Fibroblast of the aortic adventitia (primary cell): ENCODE data around the gene KLHDC7A. TPM values are rescaled to one million over a fixed set of nuclear protein-coding genes. Genes with fewer than 3 reads are reported as not detected.

Experiments
- DNase-seq: peaks from one replicate; pipeline ENCODE4 v3.0.0-alpha.2; 2010; ENCODE audit warnings: low read depth
- H3K4me3 ChIP-seq: 2 replicates; pipeline ENCODE4 v1.5.1; 2011; ENCODE audit warnings: low read depth, mild to moderate bottlenecking, control low read depth, low read length, moderate library complexity
- total RNA-seq: library from RNA; depleted of rRNA; stranded (reverse); fragments of >200 nt; gene quantifications from 2 replicates; pipeline ENCODE4 v1.2.3, GENCODE V29; 2012; ENCODE audit warnings: low replicate concordance
- TF ChIP-seq, protein P1 (sequence below): IDR thresholded peaks from 2 replicates; pipeline ENCODE4 v1.5.1; 2011; ENCODE audit warnings: mild to moderate bottlenecking, low read length, control low read depth, inconsistent platforms; ENCODE audit not compliant: insufficient read depth

KLHDC7A gene
- total RNA-seq, result not detected in 2 replicates

DNA sequence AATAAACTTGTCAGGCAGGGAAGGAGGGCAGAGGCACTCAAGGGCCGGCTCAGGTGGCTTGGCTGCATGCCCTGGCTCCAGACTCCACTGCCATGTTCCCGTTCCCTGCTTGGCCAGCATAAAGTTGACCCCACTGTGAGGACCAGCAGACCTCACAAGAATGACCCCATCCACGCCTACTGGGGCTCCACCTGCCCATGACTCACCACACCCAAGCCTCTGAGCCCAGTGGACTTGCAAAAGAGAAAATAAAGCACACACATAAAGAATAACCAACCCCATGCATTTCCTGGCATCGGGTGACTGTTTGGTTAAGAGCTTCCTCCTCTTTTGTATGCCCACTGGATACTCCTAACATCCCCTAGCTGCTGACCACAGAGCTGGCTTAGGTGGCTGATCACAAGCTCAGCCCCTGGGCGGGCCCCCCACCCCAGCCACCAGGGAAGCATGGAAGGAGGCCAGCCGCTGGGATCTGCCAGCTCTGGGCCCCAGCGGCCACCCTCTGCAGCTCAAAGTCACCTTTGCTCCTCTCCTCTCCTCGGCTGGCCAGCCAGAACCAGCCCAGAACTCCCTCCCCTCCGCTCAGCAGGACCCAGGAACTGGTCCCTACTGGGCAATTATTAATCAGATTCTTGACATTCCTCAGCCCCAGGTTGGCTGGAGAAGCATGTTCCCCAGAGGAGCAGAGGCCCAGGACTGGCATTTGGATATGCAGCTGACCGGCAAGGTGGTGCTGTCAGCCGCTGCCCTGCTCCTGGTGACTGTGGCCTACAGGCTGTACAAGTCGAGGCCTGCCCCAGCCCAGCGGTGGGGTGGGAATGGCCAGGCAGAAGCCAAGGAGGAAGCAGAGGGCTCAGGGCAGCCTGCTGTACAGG is at the start of gene KLHDC7A:
TSS of gene KLHDC7A (plus strand) at position 616 of the 875 bp plus-strand sequence. CDS start at position 668, 52 bp downstream.
- DNase-seq, result no peak
- TF ChIP-seq, protein P1, sequence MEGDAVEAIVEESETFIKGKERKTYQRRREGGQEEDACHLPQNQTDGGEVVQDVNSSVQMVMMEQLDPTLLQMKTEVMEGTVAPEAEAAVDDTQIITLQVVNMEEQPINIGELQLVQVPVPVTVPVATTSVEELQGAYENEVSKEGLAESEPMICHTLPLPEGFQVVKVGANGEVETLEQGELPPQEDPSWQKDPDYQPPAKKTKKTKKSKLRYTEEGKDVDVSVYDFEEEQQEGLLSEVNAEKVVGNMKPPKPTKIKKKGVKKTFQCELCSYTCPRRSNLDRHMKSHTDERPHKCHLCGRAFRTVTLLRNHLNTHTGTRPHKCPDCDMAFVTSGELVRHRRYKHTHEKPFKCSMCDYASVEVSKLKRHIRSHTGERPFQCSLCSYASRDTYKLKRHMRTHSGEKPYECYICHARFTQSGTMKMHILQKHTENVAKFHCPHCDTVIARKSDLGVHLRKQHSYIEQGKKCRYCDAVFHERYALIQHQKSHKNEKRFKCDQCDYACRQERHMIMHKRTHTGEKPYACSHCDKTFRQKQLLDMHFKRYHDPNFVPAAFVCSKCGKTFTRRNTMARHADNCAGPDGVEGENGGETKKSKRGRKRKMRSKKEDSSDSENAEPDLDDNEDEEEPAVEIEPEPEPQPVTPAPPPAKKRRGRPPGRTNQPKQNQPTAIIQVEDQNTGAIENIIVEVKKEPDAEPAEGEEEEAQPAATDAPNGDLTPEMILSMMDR, result no peak

DNA sequence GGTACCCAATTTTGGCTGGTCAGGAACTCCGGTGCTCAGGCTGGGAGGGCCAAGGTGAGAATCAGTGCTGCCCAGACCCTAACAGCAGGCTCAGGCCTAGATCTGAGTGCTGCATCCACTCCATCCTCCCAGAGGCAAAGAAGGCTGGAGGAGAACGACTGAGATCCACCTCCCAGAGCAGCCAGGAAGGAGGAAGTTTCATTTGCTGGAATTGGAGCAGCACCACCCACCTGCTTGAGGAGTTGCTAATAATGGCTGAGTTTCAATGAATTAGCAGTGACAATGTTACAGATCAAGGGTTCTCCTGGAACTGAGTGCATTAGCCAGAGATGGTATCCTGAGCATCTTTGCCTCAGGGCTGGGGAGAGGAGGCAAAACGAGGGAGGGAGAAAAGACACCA is 46.7 kb upstream of the KLHDC7A start:
- H3K4me3 ChIP-seq, result no peak overlapping the region
- TF ChIP-seq, protein P1, result no peak
- no peak for DNase-seq

More for the DNA sequence above, at the start of gene KLHDC7A:
- H3K4me3 ChIP-seq, result no peak within 1 kb of the TSS

DNA sequence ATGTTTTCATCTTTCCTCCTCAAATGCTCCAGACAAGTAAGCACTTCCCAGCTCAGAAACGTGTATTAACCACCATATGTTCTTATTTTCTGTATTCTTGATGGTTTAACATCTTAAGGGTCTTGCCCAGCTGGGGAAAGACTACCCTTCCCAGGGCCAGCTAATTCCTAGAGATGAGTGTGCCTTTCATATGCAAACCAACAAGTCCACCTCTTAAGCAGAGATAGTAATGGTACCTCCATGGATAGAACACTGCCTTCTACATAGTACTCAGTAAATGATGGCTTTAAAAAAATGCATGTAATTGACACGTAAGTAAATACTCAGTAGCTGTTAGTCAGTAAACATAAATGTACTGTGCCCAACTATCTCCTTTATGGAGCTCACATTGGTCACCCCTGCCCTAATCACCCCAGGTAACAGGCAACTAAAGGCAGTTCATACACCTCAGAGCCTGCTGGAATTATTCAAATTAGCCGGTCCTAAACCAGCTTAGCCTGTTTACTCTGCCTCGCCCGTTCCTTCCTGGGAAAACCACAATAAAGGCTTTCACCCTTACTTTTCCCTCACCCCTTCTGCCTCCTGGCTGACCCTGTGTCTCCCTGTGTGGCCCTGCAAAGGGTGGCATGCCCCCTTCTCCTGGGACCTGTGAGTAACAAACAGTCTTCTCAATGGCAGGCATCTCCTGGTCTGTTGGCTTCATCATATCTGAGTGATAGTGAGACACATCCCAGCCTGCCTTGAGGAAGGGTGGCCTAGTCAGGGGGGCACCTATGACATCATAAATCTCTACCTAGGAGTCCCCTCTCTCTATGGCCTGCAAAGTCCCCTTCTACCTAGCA is 40.1 kb upstream of the KLHDC7A start:
- no peak for DNase-seq
- TF ChIP-seq, protein P1, result no peak
- H3K4me3 ChIP-seq, result no peak overlapping the region

DNA sequence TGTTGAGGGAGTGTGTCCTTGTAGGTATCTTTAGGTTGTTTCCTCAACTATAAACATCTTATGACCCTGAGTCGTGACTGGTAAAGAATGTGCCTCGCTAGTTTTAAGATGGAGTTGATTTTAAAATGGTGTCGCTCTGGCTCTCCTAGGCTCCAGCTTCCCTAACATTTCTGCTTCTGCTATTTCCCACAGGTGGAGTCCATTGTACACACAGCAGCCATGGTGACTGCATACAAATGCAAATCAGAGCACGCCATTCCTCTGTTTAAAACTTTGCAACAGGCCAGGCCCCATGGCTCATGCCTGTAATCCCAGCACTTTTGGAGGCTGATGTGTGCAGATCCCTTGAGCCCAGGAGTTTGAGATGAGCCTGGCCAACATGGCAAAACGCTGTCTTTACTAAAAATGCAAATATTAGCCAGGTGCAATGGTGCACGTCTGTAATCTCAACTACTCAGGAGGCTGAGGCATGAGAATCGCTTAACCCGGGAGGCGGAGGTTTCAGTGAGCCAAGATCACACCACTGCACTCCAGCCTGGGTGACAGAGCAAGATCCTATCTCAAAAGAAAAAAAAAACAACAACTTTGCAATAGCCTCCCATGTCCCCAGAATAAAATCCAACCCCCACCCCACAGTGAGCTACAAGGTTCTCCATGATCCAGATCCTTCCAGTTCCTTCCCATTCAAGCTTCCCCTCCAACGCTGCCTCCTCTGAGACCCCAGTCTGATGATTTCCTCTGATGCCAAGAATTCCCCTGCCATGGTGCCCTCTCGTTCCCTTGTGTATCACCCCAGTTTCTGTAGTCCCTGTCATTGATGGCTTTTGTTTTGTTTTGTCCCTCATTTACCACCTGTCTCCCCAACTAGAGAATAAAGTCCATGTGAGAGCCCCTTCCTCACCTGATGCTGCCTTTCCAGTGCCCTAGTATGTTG is 36.9 kb upstream of the KLHDC7A start:
- H3K4me3 ChIP-seq, result no peak overlapping the region
- DNase-seq, result no peak
- TF ChIP-seq, protein P1, result no peak

DNA sequence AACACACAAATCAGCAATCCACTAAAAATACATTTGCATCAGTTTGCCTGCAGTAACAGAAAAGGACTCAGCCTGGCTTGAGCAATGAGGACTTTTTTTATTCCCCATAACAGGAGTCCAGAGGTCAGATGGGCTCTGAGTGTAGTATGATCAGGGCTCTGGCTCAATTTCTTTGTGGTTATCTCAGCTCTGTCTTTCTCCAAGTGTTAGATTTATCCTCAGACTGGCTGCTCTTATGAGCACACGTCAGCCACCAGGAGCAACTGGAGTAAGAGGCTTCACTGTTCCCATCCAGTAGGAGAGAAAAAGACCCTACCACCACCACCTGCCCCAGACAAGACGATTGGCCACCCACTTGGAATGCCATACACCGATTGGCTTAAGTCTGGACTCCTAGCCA is 36.2 kb upstream of the KLHDC7A start:
- TF ChIP-seq, protein P1, result no peak
- no peak for DNase-seq
- no peak overlapping the region for H3K4me3 ChIP-seq

DNA sequence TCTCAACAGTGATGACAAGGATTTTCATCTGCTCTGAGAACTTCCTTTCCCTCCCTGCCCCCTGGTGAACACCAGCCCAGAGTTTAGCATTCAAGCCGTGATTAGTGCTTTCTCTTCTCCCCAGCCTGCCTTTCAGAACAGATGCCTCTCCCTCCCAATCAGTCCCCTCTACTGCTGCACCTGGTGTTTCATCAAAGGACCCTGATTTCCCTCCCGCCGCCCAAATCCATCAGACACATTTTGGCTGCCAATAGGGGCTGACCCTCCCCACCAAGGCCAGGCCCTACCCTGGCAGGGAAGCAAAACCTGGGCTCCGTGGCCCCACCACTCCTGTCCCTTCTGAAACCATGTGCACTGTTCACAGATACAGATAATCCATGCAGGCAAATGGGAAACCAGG is 34.0 kb upstream of the KLHDC7A start:
- DNase-seq, result no peak
- no peak overlapping the region for H3K4me3 ChIP-seq

More for the DNA sequence above, 34.0 kb upstream of the KLHDC7A start:
- TF ChIP-seq, protein P1, result no peak
